Upper lobe of left lung (tissue), 6 donors: Measurements from ENCODE around the gene GAPDH. TPM values are rescaled to one million over a fixed set of nuclear protein-coding genes. Genes with fewer than 3 reads are reported as not detected.
"Not testable (repeated sequence)": the region's sequence is repeated elsewhere in the genome, so short reads cannot be mapped to it uniquely, and the experiment has no call there.

Experiments
- ATAC-seq, 2 donors: fragments of 200-7000 bp; cut with Tn5 transposase; one replicate each; pipeline ENCODE4 v1.9.1; 2022; ENCODE audit warnings: mild to moderate bottlenecking in 2 of 2, moderate library complexity in 2 of 2; ENCODE audit not compliant: low FRiP score in 2 of 2
- DNase-seq, 2 donors: peaks; one replicate each; pipeline ENCODE4 v3.0.0-alpha.2; 2019 to 2020
- H3K27ac ChIP-seq, 4 donors: fragments of 200-600 bp; sonication (generic); one replicate each; pipeline ENCODE4 v1.5.1; 2016 to 2019
- H3K27me3 ChIP-seq, 4 donors: fragments of 200-600 bp; sonication (generic); one replicate each; pipeline ENCODE4 v1.5.1; 2017 to 2019
- H3K36me3 ChIP-seq, 4 donors: fragments of 200-600 bp; sonication (generic); one replicate each; pipeline ENCODE4 v1.5.1; 2016 to 2019
- H3K4me1 ChIP-seq, 4 donors: fragments of 200-600 bp; sonication (generic); one replicate each; pipeline ENCODE4 v1.5.1; 2018 to 2019
- H3K4me3 ChIP-seq, 4 donors: fragments of 200-600 bp; sonication (generic); one replicate each; pipeline ENCODE4 v1.5.1; 2017 to 2019; ENCODE audit warnings: mild to moderate bottlenecking in 2 of 4, moderate library complexity in 1 of 4
- H3K9me3 ChIP-seq, 4 donors: fragments of 200-600 bp; sonication (generic); one replicate each; pipeline ENCODE4 v1.5.1; 2018 to 2019
- CTCF ChIP-seq, 6 experiments: fragments of 450-650 bp in 4 of 6; fragments of 200-600 bp in 2 of 6; sonication (generic) in 2 of 6; IDR thresholded peaks; one replicate each; pipeline ENCODE4 v1.5.1; 2016 to 2019; ENCODE audit warnings: antibody characterized with exemption in 6 of 6
- EP300 ChIP-seq, 4 donors: sonication (generic); formaldehyde crosslinking; IDR thresholded peaks; one replicate each; pipeline ENCODE4 v1.5.1; 2017; ENCODE audit warnings: antibody characterized with exemption in 4 of 4, control low read depth in 2 of 4
- POLR2A ChIP-seq, 4 donors: fragments of 450-650 bp; IDR thresholded peaks; one replicate each; pipeline ENCODE4 v1.5.1; 2016 to 2017; ENCODE audit warnings: antibody characterized with exemption in 4 of 4, mild to moderate bottlenecking in 2 of 4
- POLR2AphosphoS5 ChIP-seq, 2 donors: sonication (generic); formaldehyde crosslinking; IDR thresholded peaks; one replicate each; pipeline ENCODE4 v1.5.1; 2017; ENCODE audit warnings: antibody characterized with exemption in 2 of 2
- WGBS, 2 donors: methylation state at CpG; one replicate each; pipeline ENCODE4 v1.1.5; 2017 to 2018; 5-methylcytosine and 5-hydroxymethylcytosine counted together
- total RNA-seq, 6 donors: library from RNA; depleted of rRNA in 4 of 6; stranded (reverse); fragments of >200 nt in 4 of 6; gene quantifications; one replicate each; pipeline versions ENCODE4 v1.1.0 to v1.2.1, GENCODE V29; 2016 to 2021
- donor health status: DM: no; HTN: no; CAD: no; lungs with moderate emphysema.
- donor health status: DM: no; HTN: yes; CAD: no; lungs with severe emphysema.

GAPDH gene
- total RNA-seq, 6 donors from 2014 or later: 442 to 1,402 (median 931) TPM

GRCh38 chr12:6553051-6553868 is 18.9 kb downstream of the GAPDH start:
- WGBS, 2 donors: 52 to 54% methylated on average over 12 to 15 of the region's 15 CpGs
- Histone ChIP-seq H3K36me3 (peaks cover 0 to 31% (median 21%) of the 10 kb centered on the region in 4 donors), H3K4me1 (peaks cover 56 to 80% (median 61%) of the 10 kb centered on the region in 4 donors), H3K9me3 (no peaks in the 10 kb centered on the region), H3K4me3 (peak overlapping the region in 3 of 4 donors; percentile 5 to 96 (median 85)), H3K27ac (peak overlapping the region; percentile 68 to 89 (median 84)), H3K27me3 (no peaks in the 10 kb centered on the region)
- DNase-seq (no peak), ATAC-seq (peak; percentile 21 to 46)
- TF ChIP-seq POLR2AphosphoS5 (IDR thresholded peaks at IDR 0.05) (peak in 1 of 2 donors; percentile 46), CTCF (IDR thresholded peaks at IDR 0.05) (no peak), EP300 (IDR thresholded peaks at IDR 0.05) (no peak), POLR2A (IDR thresholded peaks at IDR 0.05) (no peak)

- peak overlapping the region; percentile 63 to 83 (median 78) for H3K27ac ChIP-seq
- H3K4me3 ChIP-seq: peak overlapping the region; percentile 63 to 96 (median 88)
- H3K4me1 ChIP-seq: peaks cover 55 to 73% (median 57%) of the 10 kb centered on the region in 4 donors
- DNase-seq: peak; percentile 83 to 85
- TF ChIP-seq POLR2AphosphoS5 (IDR thresholded peaks at IDR 0.05) (no peak), CTCF (IDR thresholded peaks at IDR 0.05) (peak; percentile 37 to 68 (median 60)), EP300 (IDR thresholded peaks at IDR 0.05) (no peak), POLR2A (IDR thresholded peaks at IDR 0.05) (peak in 1 of 4 donors; percentile 6)
- H3K9me3 ChIP-seq: no peaks in the 10 kb centered on the region
- WGBS, 2 donors: 22 to 32% methylated on average over 22 of the region's 22 CpGs
- peaks cover 0 to 31% (median 16%) of the 10 kb centered on the region in 4 donors for H3K36me3 ChIP-seq
- peak; percentile 59 to 81 for ATAC-seq
- no peaks in the 10 kb centered on the region for H3K27me3 ChIP-seq
Observed at GRCh38 chr12:6554168-6555017, 20.1 kb downstream of the GAPDH start.

GRCh38 chr12:6555018-6555691 is 20.8 kb downstream of the GAPDH start:
- Histone ChIP-seq H3K27me3 (no peaks in the 10 kb centered on the region), H3K4me1 (peaks cover 52 to 65% (median 55%) of the 10 kb centered on the region in 4 donors), H3K36me3 (peaks cover 1 to 32% (median 19%) of the 10 kb centered on the region in 4 donors), H3K27ac (peak overlapping the region; percentile 63 to 83 (median 78)), H3K9me3 (no peaks in the 10 kb centered on the region), H3K4me3 (peak overlapping the region; percentile 63 to 96 (median 88))
- ATAC-seq (no peak), DNase-seq (peak in 1 of 2 donors; percentile 86)
- WGBS, 2 donors: 20 to 27% methylated on average over 13 to 51 of the region's 61 CpGs
- TF ChIP-seq CTCF (IDR thresholded peaks at IDR 0.05) (no peak), POLR2AphosphoS5 (IDR thresholded peaks at IDR 0.05) (no peak), POLR2A (IDR thresholded peaks at IDR 0.05) (peak in 1 of 4 donors; percentile 23)

- 87 to 88% methylated on average over 7 of the region's 7 CpGs for WGBS, 2 donors
Observed at GRCh38 chr12:6556496-6556817, 22.1 kb downstream of the GAPDH start.

More at GRCh38 chr12:6556496-6556817, 22.1 kb downstream of the GAPDH start:
- ATAC-seq, H3K27me3 ChIP-seq, DNase-seq, H3K9me3 ChIP-seq: not testable (repeated sequence)
- H3K4me1 ChIP-seq: peaks cover 42 to 52% (median 47%) of the 10 kb centered on the region in 4 donors
- peak overlapping the region in 3 of 4 donors; percentile 77 to 83 (median 79) for H3K27ac ChIP-seq
- peak overlapping the region in 3 of 4 donors; percentile 63 to 96 (median 85) for H3K4me3 ChIP-seq
- H3K36me3 ChIP-seq: peaks cover 10 to 40% (median 29%) of the 10 kb centered on the region in 4 donors
